ENCODE measurements around the gene SHROOM2.
"Not testable (repeated sequence)": the region's sequence is repeated elsewhere in the genome, so short reads cannot be mapped to it uniquely, and the experiment has no call there.

Gene SHROOM2

GRCh38 chrX:9785944-9786797, at the start of gene SHROOM2:
SHROOM2 (plus strand) TSS chrX:9786429; CDS start chrX:9786546, 117 bp downstream.
- no peak for DNase-seq (ENCODE audit: low read depth in 2 of 2)

GRCh38 chrX:9737363-9737762, 48.9 kb upstream of the SHROOM2 start:
- no peak for DNase-seq (ENCODE audit: low read depth in 2 of 2)

GRCh38 chrX:9738151-9738550, 48.1 kb upstream of the SHROOM2 start:
- DNase-seq (ENCODE audit: low read depth in 2 of 2), result no peak

GRCh38 chrX:9739130-9739529, 47.1 kb upstream of the SHROOM2 start:
- no peak for DNase-seq (ENCODE audit: low read depth in 2 of 2)

GRCh38 chrX:9745417-9746115, 40.7 kb upstream of the SHROOM2 start:
- no peak for DNase-seq (ENCODE audit: low read depth in 2 of 2)

GRCh38 chrX:9746148-9746888, 39.9 kb upstream of the SHROOM2 start:
- DNase-seq (ENCODE audit: low read depth in 2 of 2), result no peak

GRCh38 chrX:9747644-9748043, 38.6 kb upstream of the SHROOM2 start:
- DNase-seq (ENCODE audit: low read depth in 2 of 2), result no peak

- no peak for DNase-seq (ENCODE audit: low read depth in 2 of 2)
Measured at GRCh38 chrX:9749146-9749692, 37.0 kb upstream of the SHROOM2 start.

- DNase-seq (ENCODE audit: low read depth in 2 of 2), result no peak
Measured at GRCh38 chrX:9757366-9757765, 28.9 kb upstream of the SHROOM2 start.

- no peak for DNase-seq (ENCODE audit: low read depth in 2 of 2)
Measured at GRCh38 chrX:9758021-9758638, 28.1 kb upstream of the SHROOM2 start.

- no peak for DNase-seq (ENCODE audit: low read depth in 2 of 2)
Measured at GRCh38 chrX:9759337-9759736, 26.9 kb upstream of the SHROOM2 start.

- DNase-seq (ENCODE audit: low read depth in 2 of 2), result no peak
Measured at GRCh38 chrX:9765072-9765736, 21.0 kb upstream of the SHROOM2 start.

GRCh38 chrX:9765737-9766097, 20.5 kb upstream of the SHROOM2 start, which contains the start of gene GPR143:
GPR143 (minus strand) TSS chrX:9765847; CDS start chrX:9765817, 30 bp downstream.
- no peak for DNase-seq (ENCODE audit: low read depth in 2 of 2)

GRCh38 chrX:9767375-9767774, 18.9 kb upstream of the SHROOM2 start:
- no peak for DNase-seq (ENCODE audit: low read depth in 2 of 2)

- not testable (repeated sequence) for DNase-seq (ENCODE audit: low read depth in 2 of 2)
Measured at GRCh38 chrX:9768321-9768839, 17.8 kb upstream of the SHROOM2 start.

- no peak for DNase-seq (ENCODE audit: low read depth in 2 of 2)
Measured at GRCh38 chrX:9770319-9770718, 15.9 kb upstream of the SHROOM2 start.

GRCh38 chrX:9772943-9773342, 13.3 kb upstream of the SHROOM2 start:
- DNase-seq (ENCODE audit: low read depth in 2 of 2), result no peak

GRCh38 chrX:9775930-9776329, 10.3 kb upstream of the SHROOM2 start:
- DNase-seq (ENCODE audit: low read depth in 2 of 2), result no peak

- no peak for DNase-seq (ENCODE audit: low read depth in 2 of 2)
Measured at GRCh38 chrX:9781941-9782340, 4.3 kb upstream of the SHROOM2 start.

GRCh38 chrX:9784332-9784731, 1.9 kb upstream of the SHROOM2 start:
- DNase-seq (ENCODE audit: low read depth in 2 of 2), result no peak

Data from stimulated activated CD4-positive, alpha-beta T cell treated with anti-CD3 and anti-CD28 coated beads, Interleukin-15, amount 100 ng/mL, for 48 hours (primary cell).